Hypothalamus (tissue), 51 donors: Measurements from ENCODE around the gene GNAT1.

Experiments used
- DNase-seq, 51 donors: peaks; one replicate each; lab custom pipeline; 2025; lab: John Stamatoyannopoulos, UW

GNAT1 gene

GRCh38 chr3:50190936-50191660 is at the start of gene GNAT1:
Gene GNAT1 (plus strand): TSS chr3:50191610. CDS start chr3:50191726, 116 bp downstream.
- no peak for DNase-seq

- DNase-seq: no peak
Observed at GRCh38 chr3:50146316-50146901, 45.0 kb upstream of the GNAT1 start.

DNA sequence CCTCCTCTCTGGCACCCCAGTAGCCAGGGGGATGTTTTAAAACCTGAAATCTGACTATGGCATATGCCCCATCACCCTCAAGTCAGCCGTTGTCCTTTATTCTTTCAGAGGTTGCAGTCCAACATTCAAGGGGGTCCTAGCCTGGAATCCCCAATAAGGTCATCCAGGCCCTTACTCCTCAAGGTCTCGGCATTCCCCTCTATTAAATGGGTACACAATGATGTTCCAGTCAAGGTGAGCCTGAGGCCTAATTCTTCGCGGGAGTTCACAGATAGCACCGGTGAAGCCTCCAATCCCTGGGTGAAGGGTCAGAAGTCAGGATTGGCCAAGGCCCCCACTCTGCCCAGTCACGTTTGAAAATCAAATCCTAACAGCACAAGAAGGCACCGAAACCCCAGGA is 44.4 kb upstream of the GNAT1 start:
- no peak for DNase-seq

DNA sequence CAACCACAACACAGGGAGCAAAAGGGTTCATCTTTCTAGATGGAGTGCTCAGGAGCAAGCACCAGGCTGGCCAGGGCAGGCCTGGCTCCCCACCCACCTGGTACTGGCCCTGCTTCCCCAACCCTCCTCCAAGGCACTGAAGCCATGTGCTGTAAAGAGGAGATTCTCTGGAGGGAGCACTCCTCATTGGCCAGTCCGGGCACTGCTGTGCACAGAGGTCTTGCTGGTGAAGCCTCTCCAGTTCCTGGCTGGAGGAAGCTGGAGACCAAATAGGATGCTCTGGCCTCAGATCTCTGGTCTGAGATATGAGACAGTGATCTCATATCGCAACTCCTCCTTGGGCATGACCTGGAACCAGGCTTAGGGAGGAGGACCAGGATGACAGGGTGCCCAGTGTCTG is 44.0 kb upstream of the GNAT1 start:
- DNase-seq: no peak

DNA sequence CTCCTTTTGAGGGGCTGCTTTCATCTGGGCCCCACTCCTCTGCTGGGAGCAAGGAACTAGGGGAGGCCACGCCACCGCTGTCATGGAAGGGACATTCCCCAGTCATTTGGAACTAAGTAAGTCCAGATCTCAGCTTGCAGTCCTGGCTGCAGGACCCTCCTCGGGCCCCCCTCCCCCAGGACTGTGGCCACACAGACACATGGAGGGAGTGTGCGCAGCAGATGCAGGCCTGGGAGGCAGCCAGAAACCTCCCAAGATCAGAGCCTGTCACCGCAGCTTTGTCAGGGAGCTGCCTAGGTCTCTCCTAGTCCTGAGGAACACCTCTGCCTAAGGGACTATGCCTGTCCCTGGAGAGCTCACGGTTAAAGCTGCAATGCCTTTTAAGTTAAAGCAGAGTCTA is 43.5 kb upstream of the GNAT1 start:
- no peak for DNase-seq

DNA sequence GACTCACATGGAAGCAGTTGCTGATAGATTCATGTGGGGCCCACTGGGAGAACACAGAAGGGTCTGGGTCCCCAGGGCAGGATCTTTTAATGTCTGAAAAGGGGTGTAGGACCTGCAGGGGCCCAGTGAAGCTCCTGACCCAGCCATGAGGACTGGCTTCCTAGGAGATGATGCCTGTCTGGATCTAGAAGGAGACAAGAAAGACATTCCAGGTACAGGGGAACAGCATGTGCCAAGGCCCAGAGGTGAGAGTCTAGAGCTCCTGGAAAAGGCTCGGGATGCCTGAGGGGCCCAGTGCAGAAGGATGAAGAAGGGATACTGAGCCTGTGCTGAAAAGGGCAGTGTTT is 41.0 kb upstream of the GNAT1 start:
- no peak for DNase-seq

DNA sequence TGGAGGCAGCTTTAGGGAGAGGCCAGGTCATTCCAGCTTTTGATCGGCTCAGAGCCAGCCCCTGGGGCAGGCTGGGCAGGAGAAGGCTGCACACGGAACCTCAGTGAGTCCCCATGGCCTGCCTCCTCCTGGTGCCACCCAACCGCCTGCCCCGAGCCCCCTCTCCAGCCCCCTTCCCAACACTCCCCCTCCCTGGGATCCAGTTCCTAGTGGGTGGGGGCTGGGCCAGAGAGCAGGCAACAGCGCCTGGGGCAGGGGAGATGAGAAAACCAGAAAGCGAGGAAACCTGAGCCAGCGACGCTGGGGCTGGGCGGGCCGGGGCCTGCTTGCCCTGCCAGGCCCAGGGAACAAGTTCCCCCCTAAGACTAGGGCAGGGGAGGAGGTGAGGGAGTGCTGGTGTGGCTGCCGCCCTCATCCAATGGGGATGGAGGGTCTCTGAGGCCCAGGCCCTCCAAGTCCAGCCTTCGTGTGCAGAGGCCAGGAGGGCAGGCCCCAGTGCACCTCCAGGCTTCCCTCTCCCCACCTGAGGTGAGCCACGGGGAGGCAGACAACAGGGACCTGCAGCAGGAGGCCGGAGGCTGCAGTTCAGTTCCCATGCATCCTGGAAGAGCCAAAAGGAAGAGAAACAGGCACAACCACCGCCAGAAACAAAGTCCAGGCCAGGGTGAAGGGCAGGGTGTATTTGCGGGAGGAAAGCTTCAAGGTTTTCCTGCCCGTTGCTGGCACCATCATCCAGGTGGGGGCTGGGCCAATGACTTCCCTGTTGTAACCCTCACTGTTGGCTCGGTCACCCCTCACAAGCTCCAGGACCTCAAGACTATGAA is 40.3 kb upstream of the GNAT1 start:
- no peak for DNase-seq

DNA sequence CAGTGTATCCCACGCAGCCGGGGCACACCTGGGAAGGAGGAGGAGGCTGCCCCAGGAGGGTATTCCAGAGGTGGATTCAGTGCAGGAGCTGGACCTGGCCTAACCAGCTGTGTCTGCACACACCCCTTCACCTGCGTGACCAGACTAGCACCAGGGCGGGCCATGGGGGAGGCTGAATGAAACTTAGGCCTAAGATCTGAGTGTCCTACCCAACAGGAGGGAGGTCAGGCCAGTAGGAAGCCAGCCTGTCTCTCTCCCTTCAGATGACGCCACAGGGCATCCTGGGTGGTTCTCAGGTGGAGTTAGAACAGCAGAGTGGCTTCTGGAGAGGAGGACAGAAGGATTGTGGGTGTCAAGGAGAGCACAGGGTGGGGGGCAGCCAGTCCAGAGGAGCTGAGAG is 39.7 kb upstream of the GNAT1 start:
- no peak for DNase-seq

GRCh38 chr3:50153782-50154475 is 37.5 kb upstream of the GNAT1 start:
- no peak for DNase-seq

DNA sequence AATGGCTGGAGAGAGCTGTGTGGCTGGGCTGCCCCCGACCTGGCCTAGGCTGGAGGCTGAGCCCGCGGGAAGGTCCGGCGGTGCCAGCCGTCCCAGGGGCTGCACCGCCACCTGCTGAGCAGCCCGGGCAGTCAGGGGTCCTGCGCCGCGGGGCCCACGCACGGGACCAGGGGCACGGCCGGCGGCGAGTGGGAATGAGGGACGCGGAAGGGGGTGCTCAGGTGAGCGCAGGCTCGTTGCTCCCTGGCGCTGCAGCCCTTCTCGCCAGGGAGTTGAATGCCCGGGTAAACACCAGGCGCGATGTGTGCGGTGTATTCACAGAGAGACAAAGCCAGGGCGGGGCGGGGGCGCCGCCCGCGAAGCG is 37.0 kb upstream of the GNAT1 start:
- no peak for DNase-seq

DNA sequence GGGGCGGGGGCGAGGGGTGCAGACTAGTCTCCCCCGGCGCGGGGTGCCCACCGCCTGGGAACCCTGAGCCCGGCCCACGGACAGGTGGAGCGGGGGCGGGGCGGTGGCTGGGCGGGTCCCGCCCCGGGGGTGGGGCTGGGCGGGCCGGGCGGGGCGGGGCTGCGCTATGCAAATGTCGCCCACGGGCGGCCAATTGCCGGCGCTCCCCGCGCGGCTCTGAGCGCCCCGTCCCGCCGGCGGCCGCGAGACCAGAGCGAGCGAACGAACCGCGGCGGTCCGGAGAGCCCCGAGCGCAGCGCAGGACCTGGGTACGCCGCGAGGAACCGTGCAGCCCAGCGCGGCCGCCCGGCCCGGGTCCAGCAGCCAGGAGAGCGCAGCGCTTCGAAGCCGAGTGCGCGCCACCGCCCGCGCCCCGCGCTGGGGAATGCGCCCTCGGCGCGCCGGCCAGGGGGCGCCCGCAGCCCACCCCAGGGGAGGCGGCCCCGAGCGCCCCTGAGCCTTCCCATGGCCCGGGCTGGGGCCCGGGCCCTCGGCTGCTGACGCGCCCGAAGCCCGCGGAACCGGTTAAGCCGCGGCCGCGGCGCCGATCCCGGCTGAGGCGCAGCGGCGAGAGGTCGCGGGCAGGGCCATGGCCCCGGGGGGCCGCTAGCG is 36.4 kb upstream of the GNAT1 start, which contains the start of gene SEMA3F:
SEMA3F (plus strand) TSS at position 485 of the 651 bp plus-strand sequence. CDS start 4,299 bp downstream, outside the sequence.
- DNase-seq: peak in 9 of 51 donors; percentile 8 to 45 (median 24)

DNA sequence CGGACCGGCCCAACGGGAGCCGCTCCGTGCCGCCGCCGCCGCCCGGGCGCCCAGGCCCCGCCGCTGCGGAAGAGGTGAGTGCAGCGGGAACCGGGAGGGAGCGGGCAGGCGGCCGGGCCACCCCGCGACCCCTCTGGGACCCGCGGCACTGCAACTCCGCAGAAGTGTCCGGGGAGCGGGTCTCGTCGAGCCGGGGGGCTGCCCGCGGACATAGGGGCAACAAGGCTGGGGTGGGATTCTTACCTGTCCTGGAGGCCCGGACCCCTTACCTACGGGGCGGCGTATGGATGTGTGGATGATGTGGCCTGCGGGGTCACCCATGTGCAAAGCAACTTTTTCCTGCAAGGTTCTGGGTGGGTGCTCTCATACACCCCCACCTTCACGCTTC is 35.9 kb upstream of the GNAT1 start:
- no peak for DNase-seq

- no peak for DNase-seq
Observed at GRCh38 chr3:50155891-50156290, 35.5 kb upstream of the GNAT1 start.

- DNase-seq: no peak
Observed at GRCh38 chr3:50156549-50157493, 34.6 kb upstream of the GNAT1 start.

GRCh38 chr3:50157827-50158529 is 33.4 kb upstream of the GNAT1 start:
- DNase-seq: no peak

GRCh38 chr3:50158530-50159146 is 32.8 kb upstream of the GNAT1 start:
- DNase-seq: no peak

GRCh38 chr3:50160561-50160983 is 30.8 kb upstream of the GNAT1 start:
- DNase-seq: no peak

DNA sequence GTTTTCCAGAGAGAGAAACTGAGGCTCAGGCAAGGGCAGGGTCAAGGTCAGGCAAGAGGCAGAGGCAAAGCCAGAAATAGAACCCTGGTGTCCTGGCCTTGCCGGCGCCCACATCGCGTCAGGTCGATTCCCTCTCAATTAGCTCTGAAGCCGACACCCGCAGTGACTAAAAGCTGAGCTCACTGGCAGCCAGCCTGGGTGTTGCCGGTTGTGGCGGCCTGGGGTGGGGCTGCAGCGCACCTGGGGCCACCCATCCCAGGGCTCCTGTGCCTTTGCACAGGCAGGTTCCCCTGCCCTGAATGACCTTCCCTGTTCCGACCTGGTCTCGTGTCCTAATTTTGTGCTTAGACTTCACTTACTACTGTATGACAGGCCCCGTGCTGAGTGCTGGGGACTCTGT is 30.1 kb upstream of the GNAT1 start:
- DNase-seq: no peak
